OCI-LY7 (cell line): ENCODE measurements around the gene HAL. TPM values are rescaled to one million over a fixed set of nuclear protein-coding genes. Genes with fewer than 3 reads are reported as not detected.

Source experiments
- BruUV-seq: library from RNA; stranded (reverse); fragments of 400-500 nt; replicated peaks from 2 replicates; lab custom pipeline; 2021; lab: Mats Ljungman, UMichigan
- CTCF ChIA-PET: fragments of 300-600 bp; sonication (Branson Sonifier 250); formaldehyde crosslinking; loops from one replicate; lab custom pipeline; 2022; ENCODE audit warnings: antibody characterized with exemption; ENCODE audit not compliant: unreplicated experiment; lab: Charles Lee
- POLR2A ChIA-PET: fragments of 300-600 bp; sonication (Branson Sonifier 250); formaldehyde crosslinking; loops from one replicate; lab custom pipeline; 2022; ENCODE audit warnings: antibody characterized with exemption; lab: Charles Lee
- DNase-seq: peaks from one replicate; pipeline ENCODE4 v3.0.0-alpha.2; 2015; ENCODE audit warnings: low spot score
- H2AFZ ChIP-seq: fragments of 200-600 bp; sonication (generic), shearing (Covaris generic); 2 replicates; pipeline ENCODE4 v1.6.1; 2014; ENCODE audit warnings: mild to moderate bottlenecking, antibody characterized with exemption, low read length, moderate library complexity
- H3K27ac ChIP-seq: fragments of 200-600 bp; sonication (generic); 2 replicates; pipeline ENCODE4 v1.5.1; 2014; ENCODE audit warnings: mixed run types, low read depth, mild to moderate bottlenecking, moderate library complexity, low read length, inconsistent platforms; ENCODE audit not compliant: poor library complexity, severe bottlenecking
- H3K36me3 ChIP-seq: fragments of 200-600 bp; sonication (generic); 2 replicates; pipeline ENCODE4 v1.6.1; 2014; ENCODE audit warnings: mild to moderate bottlenecking, antibody characterized with exemption, low read length, moderate library complexity, mixed read lengths; ENCODE audit not compliant: insufficient read depth
- H3K4me1 ChIP-seq: fragments of 200-600 bp; sonication (generic); 2 replicates; pipeline ENCODE4 v1.5.1; 2014; ENCODE audit warnings: mild to moderate bottlenecking, low read length; ENCODE audit not compliant: insufficient read depth, poor library complexity, severe bottlenecking
- H3K4me2 ChIP-seq: fragments of 200-600 bp; sonication (generic); 2 replicates; pipeline ENCODE4 v1.6.1; 2014; ENCODE audit warnings: mild to moderate bottlenecking, low read length
- H3K4me3 ChIP-seq: fragments of 200-600 bp; sonication (generic); 2 replicates; pipeline ENCODE4 v1.5.1; 2014; ENCODE audit warnings: mild to moderate bottlenecking, low read depth, low read length; ENCODE audit not compliant: poor library complexity, severe bottlenecking
- H3K79me2 ChIP-seq: fragments of 200-600 bp; sonication (generic); 2 replicates; pipeline ENCODE4 v1.6.1; 2016; ENCODE audit warnings: low read depth, mild to moderate bottlenecking, low read length, moderate library complexity, mixed read lengths; ENCODE audit not compliant: insufficient read depth
- H3K9me2 ChIP-seq: fragments of 200-600 bp; sonication (generic); 2 replicates; pipeline ENCODE4 v1.6.1; 2016; ENCODE audit warnings: mild to moderate bottlenecking, low read length, mixed read lengths; ENCODE audit not compliant: insufficient read depth
- H3K9me3 ChIP-seq: fragments of 200-600 bp; sonication (generic); 2 replicates; pipeline ENCODE4 v1.6.1; 2014; ENCODE audit warnings: mild to moderate bottlenecking, mixed run types, low read length, mixed read lengths
- H4K20me1 ChIP-seq: fragments of 200-600 bp; sonication (generic); 2 replicates; pipeline ENCODE4 v1.6.1; 2014; ENCODE audit warnings: mild to moderate bottlenecking, antibody characterized with exemption, low read length, moderate library complexity, mixed read lengths; ENCODE audit not compliant: insufficient read depth
- CTCF ChIP-seq: fragments of 200-600 bp; sonication (generic); conservative IDR thresholded peaks from 2 replicates; pipeline ENCODE4 v1.5.1; 2014; ENCODE audit warnings: mild to moderate bottlenecking, antibody characterized with exemption, low read length, moderate library complexity, mixed read lengths
- EZH2phosphoT487 ChIP-seq: fragments of 200-600 bp; sonication (generic); IDR thresholded peaks from 2 replicates; pipeline ENCODE4 v1.6.1; 2018; ENCODE audit warnings: low read depth, borderline replicate concordance, mild to moderate bottlenecking, mixed run types, antibody characterized with exemption, low read length, moderate library complexity, mixed read lengths
- intact Hi-C: fragments of 100-400 bp; cut with micrococcal nuclease; formaldehyde crosslinking; loops from one replicate; pipeline ENCODE4 v1.10.0; 2022; ENCODE audit not compliant: unreplicated experiment
- total RNA-seq, 2 experiments: library from RNA; depleted of rRNA in 1 of 2; stranded (reverse); fragments of >200 nt in 1 of 2; shearing (Covaris generic) in 1 of 2; gene quantifications; 2 replicates each; pipeline ENCODE4 v1.2.3, GENCODE V29; 2014 to 2022

The HAL gene
- total RNA-seq, 2 experiments from 2014 or later, result 0.25 to 1.4 TPM

- no peak overlapping the region for H3K4me2 ChIP-seq
- CTCF ChIA-PET, result no interaction called here
Observed at GRCh38 chr12:95967301-95967700, 28.8 kb downstream of the HAL start.

GRCh38 chr12:95966287-95966870 is 29.8 kb downstream of the HAL start:
- intact Hi-C loops, result no loop called here
- H3K4me2 ChIP-seq, result no peak overlapping the region
- BruUV-seq, result no TSS peak
- no peaks in the 10 kb centered on the region for H3K9me2 ChIP-seq
- TF ChIP-seq CTCF (no peak), EZH2phosphoT487 (no peak)
- no peaks in the 10 kb centered on the region for H3K9me3 ChIP-seq
- no peaks in the 10 kb centered on the region for H3K36me3 ChIP-seq
- H4K20me1 ChIP-seq, result no peaks in the 10 kb centered on the region
- H3K79me2 ChIP-seq, result no peaks in the 10 kb centered on the region
- CTCF ChIA-PET, result no interaction called here
- no peak overlapping the region for H2AFZ ChIP-seq
- DNase-seq, result no peak
- POLR2A ChIA-PET, result no interaction called here
- no peaks in the 10 kb centered on the region for H3K4me1 ChIP-seq
- H3K4me3 ChIP-seq, result no peak overlapping the region
- no peak overlapping the region for H3K27ac ChIP-seq

More at GRCh38 chr12:95967301-95967700, 28.8 kb downstream of the HAL start:
- Histone ChIP-seq H3K4me1 (no peaks in the 10 kb centered on the region), H3K9me3 (no peaks in the 10 kb centered on the region), H3K36me3 (no peaks in the 10 kb centered on the region), H2AFZ (no peak overlapping the region), H3K9me2 (no peaks in the 10 kb centered on the region), H3K4me3 (no peak overlapping the region), H4K20me1 (no peaks in the 10 kb centered on the region), H3K79me2 (no peaks in the 10 kb centered on the region), H3K27ac (no peak overlapping the region)
- POLR2A ChIA-PET, result interaction anchor here (0.6 kb wide), 1 partner anchor 29 kb away, joined by 3 read pairs; no protein-coding TSS in a partner anchor
- no TSS peak for BruUV-seq
- no peak for DNase-seq
- intact Hi-C loops, result no loop called here
- TF ChIP-seq CTCF (no peak), EZH2phosphoT487 (no peak)

- no peak overlapping the region for H2AFZ ChIP-seq
- intact Hi-C loops, result loop anchor here (2.0 kb wide), 1 partner anchor 44 kb away; no protein-coding TSS in a partner anchor
- no peaks in the 10 kb centered on the region for H3K4me1 ChIP-seq
- no peaks in the 10 kb centered on the region for H3K36me3 ChIP-seq
- H3K79me2 ChIP-seq, result no peaks in the 10 kb centered on the region
- H3K9me3 ChIP-seq, result no peaks in the 10 kb centered on the region
- TF ChIP-seq EZH2phosphoT487 (no peak), CTCF (peak; percentile 68)
- H3K4me3 ChIP-seq, result no peak overlapping the region
- CTCF ChIA-PET, result no interaction called here
- no TSS peak for BruUV-seq
- no peaks in the 10 kb centered on the region for H4K20me1 ChIP-seq
- POLR2A ChIA-PET, result interaction anchor here (1.0 kb wide), 1 partner anchor 97 kb away, joined by 3 read pairs; no protein-coding TSS in a partner anchor
- DNase-seq, result peak; percentile 33
- H3K4me2 ChIP-seq, result no peak overlapping the region
- H3K9me2 ChIP-seq, result no peaks in the 10 kb centered on the region
- no peak overlapping the region for H3K27ac ChIP-seq
Observed at GRCh38 chr12:95963096-95963495, 33.0 kb downstream of the HAL start.
